Fibroblast of pulmonary artery (primary cell): ENCODE data around the gene DHODH.
A peak's percentile ranks its signal among the peaks of the same experiment; 100 is the strongest.

Experiments
- DNase-seq: peaks from one replicate; pipeline ENCODE4 v3.0.0-alpha.2; 2010; ENCODE audit warnings: low read depth
- H3K4me3 ChIP-seq: replicated peaks from 2 replicates; pipeline ENCODE4 v1.5.1; 2011; ENCODE audit warnings: low read depth, mild to moderate bottlenecking, control low read depth, low read length, moderate library complexity
- CTCF ChIP-seq: IDR thresholded peaks from 2 replicates; pipeline ENCODE4 v1.5.1; 2011; ENCODE audit warnings: mild to moderate bottlenecking, control low read depth, low read length, inconsistent platforms; ENCODE audit errors: missing control alignments

DHODH gene

DNA sequence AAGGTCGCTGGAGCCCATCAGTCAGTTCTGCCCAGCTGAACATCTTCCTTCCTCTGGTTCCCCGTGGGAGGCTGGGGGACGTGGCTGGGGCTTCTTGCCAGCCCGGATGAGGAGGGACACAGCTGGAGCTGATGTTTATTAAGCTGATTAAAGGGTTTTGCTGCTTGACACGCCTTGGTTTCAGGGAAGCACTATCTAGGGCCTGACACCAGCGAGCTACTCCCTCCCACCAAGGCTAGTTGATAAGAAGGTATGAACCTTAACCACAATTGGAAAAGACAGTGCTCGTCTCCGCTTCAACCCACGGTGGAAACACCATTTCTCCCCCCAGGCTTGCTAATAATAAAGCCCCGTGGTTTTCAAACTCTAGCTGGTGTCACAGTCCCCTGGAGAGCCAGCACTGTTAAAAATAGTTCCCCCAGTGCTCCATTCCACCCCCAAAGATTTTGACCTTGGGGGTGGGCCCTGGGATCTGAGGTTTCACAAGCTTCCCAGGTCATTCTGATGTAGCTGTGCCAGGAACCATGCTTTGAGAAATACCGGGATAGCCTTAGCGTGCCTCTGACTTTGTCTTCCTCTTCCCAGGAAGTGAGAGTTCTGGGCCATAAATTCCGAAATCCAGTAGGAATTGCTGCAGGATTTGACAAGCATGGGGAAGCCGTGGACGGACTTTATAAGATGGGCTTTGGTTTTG is 5.5 kb downstream of the DHODH start:
- peak; percentile 39 for DNase-seq
- no peak for TF ChIP-seq CTCF
- H3K4me3 ChIP-seq = no peak overlapping the region

- H3K4me3 ChIP-seq = no peak overlapping the region
- DNase-seq = no peak
- TF ChIP-seq CTCF = no peak
Observed at GRCh38 chr16:72014675-72015074, 6.1 kb downstream of the DHODH start.

- DNase-seq = no peak
- TF ChIP-seq CTCF = no peak
- no peak overlapping the region for H3K4me3 ChIP-seq
Observed at GRCh38 chr16:72015124-72015523, 6.6 kb downstream of the DHODH start.

GRCh38 chr16:72018470-72018869 is 9.9 kb downstream of the DHODH start:
- TF ChIP-seq CTCF = no peak

DNA sequence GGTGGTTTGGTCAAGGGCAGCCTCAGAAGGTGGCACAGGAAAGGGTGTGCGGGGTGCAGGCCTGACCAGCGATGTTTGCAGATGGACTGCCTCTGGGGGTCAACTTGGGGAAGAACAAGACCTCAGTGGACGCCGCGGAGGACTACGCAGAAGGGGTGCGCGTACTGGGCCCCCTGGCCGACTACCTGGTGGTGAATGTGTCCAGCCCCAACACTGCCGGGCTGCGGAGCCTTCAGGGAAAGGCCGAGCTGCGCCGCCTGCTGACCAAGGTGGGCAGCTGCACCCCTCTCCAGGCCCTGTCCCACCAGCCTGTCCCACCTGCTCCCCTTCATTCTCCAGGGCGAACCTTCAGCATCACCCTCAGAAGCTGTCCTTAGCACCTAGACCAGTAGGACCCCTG is 12.5 kb downstream of the DHODH start:
- peak; percentile 45 for TF ChIP-seq CTCF
- no peak overlapping the region for H3K4me3 ChIP-seq
- DNase-seq = no peak

More at GRCh38 chr16:72018470-72018869, 9.9 kb downstream of the DHODH start:
- DNase-seq = no peak
- H3K4me3 ChIP-seq = no peak overlapping the region

GRCh38 chr16:72022127-72022526 is 13.6 kb downstream of the DHODH start:
- no peak for TF ChIP-seq CTCF
- H3K4me3 ChIP-seq = no peak overlapping the region
- no peak for DNase-seq

- TF ChIP-seq CTCF = no peak
- no peak for DNase-seq
- H3K4me3 ChIP-seq = no peak overlapping the region
Observed at GRCh38 chr16:72023962-72024361, 15.4 kb downstream of the DHODH start.
